ENCODE data around the gene CAMKMT.

DNA sequence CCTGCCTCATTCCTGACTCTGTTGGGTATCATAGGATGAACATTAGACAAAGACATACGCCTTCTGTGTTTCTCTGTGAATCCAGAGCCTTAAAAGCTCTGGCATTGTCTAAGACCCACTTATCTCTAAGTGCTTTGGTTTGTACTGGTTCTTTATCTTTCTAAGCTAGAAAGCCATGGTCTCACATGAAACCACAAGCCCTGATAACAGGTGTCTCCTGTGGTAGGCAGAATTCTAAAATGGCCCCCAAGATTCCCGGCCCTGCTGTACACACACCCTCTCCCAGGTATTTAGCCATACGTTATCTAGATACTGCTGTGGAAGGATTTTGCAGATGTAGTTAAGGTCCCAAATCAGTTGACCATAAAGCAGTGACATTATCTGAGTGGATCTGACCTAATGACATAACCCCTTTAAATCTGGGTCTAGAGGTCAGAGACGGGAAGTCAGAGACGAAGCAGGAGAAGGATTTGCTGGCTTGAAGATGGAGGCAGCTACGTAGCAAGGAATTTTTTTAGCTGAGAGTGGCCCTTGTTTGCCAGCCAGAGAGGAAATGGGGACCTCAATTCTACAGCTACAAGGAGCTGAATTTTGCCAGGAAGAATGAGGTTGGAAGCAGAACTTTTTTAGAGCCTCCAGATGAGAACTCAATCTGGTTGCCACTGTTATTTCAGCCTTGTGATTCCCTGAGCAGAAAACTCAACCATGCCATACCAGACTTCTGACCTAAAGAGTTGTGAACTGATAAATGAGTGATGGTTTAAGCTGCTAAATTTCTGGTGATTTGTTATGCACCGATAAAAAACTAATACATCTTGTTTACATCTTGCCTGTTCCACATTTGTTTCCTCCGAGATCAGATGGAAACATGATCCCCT lies 186.7 kb downstream of the CAMKMT start:
- TF ChIP-seq, protein P1, sequence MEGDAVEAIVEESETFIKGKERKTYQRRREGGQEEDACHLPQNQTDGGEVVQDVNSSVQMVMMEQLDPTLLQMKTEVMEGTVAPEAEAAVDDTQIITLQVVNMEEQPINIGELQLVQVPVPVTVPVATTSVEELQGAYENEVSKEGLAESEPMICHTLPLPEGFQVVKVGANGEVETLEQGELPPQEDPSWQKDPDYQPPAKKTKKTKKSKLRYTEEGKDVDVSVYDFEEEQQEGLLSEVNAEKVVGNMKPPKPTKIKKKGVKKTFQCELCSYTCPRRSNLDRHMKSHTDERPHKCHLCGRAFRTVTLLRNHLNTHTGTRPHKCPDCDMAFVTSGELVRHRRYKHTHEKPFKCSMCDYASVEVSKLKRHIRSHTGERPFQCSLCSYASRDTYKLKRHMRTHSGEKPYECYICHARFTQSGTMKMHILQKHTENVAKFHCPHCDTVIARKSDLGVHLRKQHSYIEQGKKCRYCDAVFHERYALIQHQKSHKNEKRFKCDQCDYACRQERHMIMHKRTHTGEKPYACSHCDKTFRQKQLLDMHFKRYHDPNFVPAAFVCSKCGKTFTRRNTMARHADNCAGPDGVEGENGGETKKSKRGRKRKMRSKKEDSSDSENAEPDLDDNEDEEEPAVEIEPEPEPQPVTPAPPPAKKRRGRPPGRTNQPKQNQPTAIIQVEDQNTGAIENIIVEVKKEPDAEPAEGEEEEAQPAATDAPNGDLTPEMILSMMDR (IDR thresholded peaks at IDR 0.05), result no peak
- no peak for TF ChIP-seq POLR2A (IDR thresholded peaks at IDR 0.05)

Measured in Peyer's patch (tissue), 4 donors.